OCI-LY1 (cell line): Measurements from ENCODE around the gene CFAP77.

Experiments
- CTCF ChIP-seq: fragments of 200-600 bp; sonication (generic), shearing (Covaris generic); IDR thresholded peaks from 2 replicates; pipeline ENCODE4 v1.5.1; 2017; ENCODE audit warnings: mild to moderate bottlenecking, antibody characterized with exemption, low read length, moderate library complexity, mixed read lengths
- EZH2 ChIP-seq: fragments of 200-600 bp; sonication (generic), shearing (Covaris generic); IDR thresholded peaks from 2 replicates; pipeline ENCODE4 v1.8.0; 2017; ENCODE audit warnings: borderline replicate concordance, mixed run types, mild to moderate bottlenecking, antibody characterized with exemption, low read length, moderate library complexity, mixed read lengths

DNA sequence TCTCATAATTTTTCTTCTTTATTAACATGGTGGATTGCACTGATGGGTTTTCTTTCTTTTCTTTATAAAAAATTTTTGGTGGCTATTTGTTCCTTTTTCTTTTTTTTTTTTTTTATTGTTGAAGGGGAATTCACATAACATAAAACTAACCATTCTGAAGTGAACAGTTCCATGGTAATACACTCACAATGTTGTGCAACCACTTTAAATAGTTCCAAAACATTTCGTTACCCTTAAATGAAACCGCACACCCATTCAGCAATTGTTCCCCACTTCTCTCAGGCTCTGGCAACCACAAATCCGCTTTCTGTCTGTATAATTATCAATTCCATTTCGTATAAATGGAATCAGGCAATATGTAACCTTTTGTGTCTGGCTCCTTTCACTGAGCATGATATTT, 43.5 kb upstream of the CFAP77 start:
- no peak for TF ChIP-seq CTCF
- TF ChIP-seq EZH2, result no peak
